CD14-positive monocyte (primary cell): ENCODE results near the gene BNIPL. TPM values are rescaled to one million over a fixed set of nuclear protein-coding genes. Genes with fewer than 3 reads are reported as not detected.

ENCODE experiments used
- DNase-seq, 3 donors: peaks; one replicate each; pipeline ENCODE4 v3.0.0-alpha.2; 2011 to 2022
- H2AFZ ChIP-seq: 2 replicates; pipeline ENCODE4 v1.6.0; 2012; ENCODE audit warnings: mild to moderate bottlenecking, low read depth, low read length, inconsistent platforms; ENCODE audit not compliant: insufficient read depth, poor library complexity, severe bottlenecking
- H3K27ac ChIP-seq, 2 donors: 1 replicate in 1 of 2; 2 replicates in 1 of 2; pipeline ENCODE4 v1.5.1; 2012 to 2013; ENCODE audit warnings: low read length in 2 of 2, control low read depth in 1 of 2, inconsistent platforms in 1 of 2, low read depth in 1 of 2, mild to moderate bottlenecking in 1 of 2
- H3K27me3 ChIP-seq, 2 donors: one replicate each; pipeline versions ENCODE4 v1.6.0 to v1.6.1; 2011 to 2013; ENCODE audit warnings: low read length in 2 of 2; ENCODE audit not compliant: control insufficient read depth in 2 of 2, insufficient read depth in 2 of 2
- H3K36me3 ChIP-seq, 2 donors: replicated peaks in 1 of 2; 1 replicate in 1 of 2; 2 replicates in 1 of 2; pipeline versions ENCODE4 v1.5.1 to v1.6.1; 2012 to 2013; ENCODE audit warnings: low read length in 2 of 2, control low read depth in 1 of 2, inconsistent platforms in 1 of 2, mild to moderate bottlenecking in 1 of 2; ENCODE audit not compliant: insufficient read depth in 2 of 2, control insufficient read depth in 1 of 2
- H3K4me1 ChIP-seq, 2 donors: 1 replicate in 1 of 2; 2 replicates in 1 of 2; pipeline versions ENCODE4 v1.5.1 to v1.6.1; 2012 to 2013; ENCODE audit warnings: low read length in 2 of 2, control low read depth in 1 of 2, inconsistent platforms in 1 of 2, mild to moderate bottlenecking in 1 of 2, moderate library complexity in 1 of 2; ENCODE audit not compliant: insufficient read depth in 2 of 2, control insufficient read depth in 1 of 2
- H3K4me2 ChIP-seq: replicated peaks from 2 replicates; pipeline ENCODE3; 2012; ENCODE audit warnings: low read length, moderate library complexity, mild to moderate bottlenecking; ENCODE audit not compliant: poor library complexity, severe bottlenecking; ENCODE audit errors: extremely low read depth
- H3K4me3 ChIP-seq, 3 experiments: fragments of 200-600 bp in 1 of 3; sonication (generic) in 1 of 3; replicated peaks in 1 of 3; 1 replicate in 2 of 3; 2 replicates in 1 of 3; pipeline ENCODE4 v1.5.1; 2011 to 2013; ENCODE audit warnings: low read length in 3 of 3, mild to moderate bottlenecking in 3 of 3, control low read depth in 2 of 3, low read depth in 2 of 3, inconsistent platforms in 1 of 3, moderate library complexity in 1 of 3
- H3K79me2 ChIP-seq: 2 replicates; pipeline ENCODE4 v1.6.0; 2012; ENCODE audit warnings: mild to moderate bottlenecking, control low read depth, inconsistent platforms, low read length, moderate library complexity; ENCODE audit not compliant: insufficient read depth
- H3K9ac ChIP-seq: 2 replicates; pipeline ENCODE4 v1.6.0; 2017; ENCODE audit warnings: low read length, mild to moderate bottlenecking; ENCODE audit not compliant: insufficient read depth, poor library complexity, severe bottlenecking
- H3K9me3 ChIP-seq, 2 donors: replicated peaks in 1 of 2; 1 replicate in 1 of 2; 2 replicates in 1 of 2; pipeline versions ENCODE4 v1.5.1 to v1.6.1; 2012 to 2013; ENCODE audit warnings: low read length in 2 of 2, control low read depth in 1 of 2; ENCODE audit not compliant: control insufficient read depth in 1 of 2, insufficient read depth in 1 of 2
- H4K20me1 ChIP-seq: 2 replicates; pipeline ENCODE4 v1.6.0; 2012; ENCODE audit warnings: mild to moderate bottlenecking, low read length, control low read depth, moderate library complexity; ENCODE audit not compliant: insufficient read depth
- H3K27ac Mint-ChIP-seq, 7 donors: one replicate each; pipeline ENCODE4 v1.8.0; 2020; ENCODE audit warnings: mild to moderate bottlenecking in 7 of 7, mixed read lengths in 7 of 7, moderate library complexity in 6 of 7, inconsistent platforms in 2 of 7
- H3K27me3 Mint-ChIP-seq, 3 donors: one replicate each; pipeline ENCODE4 v1.8.0; 2021 to 2022; ENCODE audit warnings: low read depth in 3 of 3, mild to moderate bottlenecking in 3 of 3, mixed read lengths in 3 of 3, moderate library complexity in 3 of 3, inconsistent platforms in 1 of 3
- H3K36me3 Mint-ChIP-seq, 2 donors: one replicate each; pipeline ENCODE4 v1.8.0; 2020; ENCODE audit warnings: mixed read lengths in 2 of 2, inconsistent platforms in 1 of 2, mild to moderate bottlenecking in 1 of 2
- H3K4me1 Mint-ChIP-seq: one replicate; pipeline ENCODE4 v1.8.0; 2020; ENCODE audit warnings: mild to moderate bottlenecking, mixed read lengths
- H3K4me3 Mint-ChIP-seq, 2 donors: one replicate each; pipeline ENCODE4 v1.8.0; 2020; ENCODE audit warnings: mild to moderate bottlenecking in 2 of 2, mixed read lengths in 2 of 2, moderate library complexity in 1 of 2
- H3K9me3 Mint-ChIP-seq, 7 donors: one replicate each; pipeline ENCODE4 v1.8.0; 2020 to 2022; ENCODE audit warnings: mixed read lengths in 7 of 7, mild to moderate bottlenecking in 6 of 7, moderate library complexity in 6 of 7, inconsistent platforms in 2 of 7
- CTCF ChIP-seq: fragments of 200-600 bp; IDR thresholded peaks from one replicate; pipeline ENCODE4 v1.8.0; 2022; ENCODE audit warnings: antibody characterized with exemption, mild to moderate bottlenecking
- WGBS: methylation state at CpG from one replicate; pipeline ENCODE4 v1.1.5; 2013; ENCODE audit warnings: missing lambda C conversion rate; ENCODE audit not compliant: insufficient coverage; 5-methylcytosine and 5-hydroxymethylcytosine counted together
- intact Hi-C, 2 donors: fragments of 100-400 bp; cut with micrococcal nuclease; formaldehyde crosslinking; loops; one replicate each; pipeline versions ENCODE4 v1.15.0 to v1.15.1; 2023
- polyA plus RNA-seq, 3 donors: library from polyadenylated mRNA; depleted of rRNA in 1 of 3; unstranded in 2 of 3; stranded (reverse) in 1 of 3; fragments of 300-500 nt in 2 of 3; fragments of >200 nt in 1 of 3; fragmentation: Illumina TruSeq in 2 of 3; gene quantifications; 1 replicate in 2 of 3; 2 replicates in 1 of 3; pipeline ENCODE4 v1.2.3, GENCODE V29; 2012 to 2021

BNIPL gene
- polyA plus RNA-seq, 3 donors, result 0.77 TPM; not detected in 2

- Histone ChIP-seq H3K9me3 (no peaks in the 10 kb centered on the region), H3K79me2 (no peaks in the 10 kb centered on the region), H3K27me3 (no peaks in the 10 kb centered on the region), H3K9ac (no peak overlapping the region), H3K4me3 (no peak overlapping the region), H3K27ac (no peak overlapping the region), H3K4me1 (no peaks in the 10 kb centered on the region), H4K20me1 (no peaks in the 10 kb centered on the region), H2AFZ (no peak overlapping the region), H3K36me3 (peaks cover 4 to 9% of the 10 kb centered on the region in 2 donors), H3K4me2 (no peak overlapping the region)
- Mint-ChIP-seq H3K4me1 (no peaks in the 10 kb centered on the region), H3K27ac (no peak overlapping the region), H3K36me3 (peaks cover 18 to 20% of the 10 kb centered on the region in 2 donors), H3K9me3 (peaks cover 0 to 2% (median 0%) of the 10 kb centered on the region in 7 donors), H3K4me3 (no peak overlapping the region), H3K27me3 (peaks cover 0 to 1% (median 0%) of the 10 kb centered on the region in 3 donors)
- WGBS, result 100% methylated on average over 1 of the region's 3 CpGs
- intact Hi-C loops, result no loop called here
- no peak for TF ChIP-seq CTCF
- no peak for DNase-seq
These were observed 3.1 kb downstream of the BNIPL start for GRCh38 chr1:151039521-151039920.

GRCh38 chr1:151043163-151043562 is 6.8 kb downstream of the BNIPL start:
- no peak for DNase-seq
- no peak overlapping the region for H3K4me2 ChIP-seq
- no CpG with 5 or more reads among the region's 1 CpG for WGBS
- no peaks in the 10 kb centered on the region for H3K79me2 ChIP-seq
- H3K9me3 Mint-ChIP-seq, result peaks cover 0 to 3% (median 0%) of the 10 kb centered on the region in 7 donors
- intact Hi-C loops, result no loop called here
- peaks cover 23% of the 10 kb centered on the region for H3K4me1 Mint-ChIP-seq
- no peaks in the 10 kb centered on the region for H4K20me1 ChIP-seq
- no peak overlapping the region for H2AFZ ChIP-seq
- H3K27me3 ChIP-seq, result peaks cover 3 to 15% of the 10 kb centered on the region in 2 donors
- peaks cover 3 to 21% (median 17%) of the 10 kb centered on the region in 3 donors for H3K27me3 Mint-ChIP-seq
- no peak overlapping the region for H3K4me3 Mint-ChIP-seq
- peaks cover 20 to 24% of the 10 kb centered on the region in 2 donors for H3K4me1 ChIP-seq
- H3K4me3 ChIP-seq, result no peak overlapping the region
- H3K9me3 ChIP-seq, result no peaks in the 10 kb centered on the region
- peaks cover 9 to 13% of the 10 kb centered on the region in 2 donors for H3K36me3 Mint-ChIP-seq
- H3K36me3 ChIP-seq, result no peaks in the 10 kb centered on the region
- H3K27ac ChIP-seq, result no peak overlapping the region
- no peak overlapping the region for H3K27ac Mint-ChIP-seq
- no peak overlapping the region for H3K9ac ChIP-seq
- no peak for TF ChIP-seq CTCF
